ENCODE data around the gene SEZ6L2. TPM values are rescaled to one million over a fixed set of nuclear protein-coding genes. Genes with fewer than 3 reads are reported as not detected.

SEZ6L2 gene
- total RNA-seq, 2 experiments from 2014 or later: 0.11 to 0.13 TPM

DNA sequence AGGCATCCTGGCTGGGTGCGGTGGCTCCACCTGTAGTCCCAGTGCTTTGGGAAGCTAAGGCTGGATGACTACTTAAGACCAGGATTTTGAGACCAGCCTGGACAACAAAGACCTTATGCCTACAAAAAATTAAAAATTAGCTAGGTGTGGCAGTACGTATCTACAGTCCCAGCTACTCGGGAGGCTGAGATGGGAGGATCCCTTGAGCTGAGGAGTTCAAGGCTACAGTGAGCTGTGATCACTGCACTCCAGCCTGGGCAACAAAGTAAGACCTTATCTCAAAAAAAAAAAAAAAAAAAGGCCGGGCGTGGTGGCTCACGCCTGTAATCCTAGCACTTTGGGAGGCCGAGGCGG lies 73.0 kb downstream of the SEZ6L2 start:
- intact Hi-C loops (cut with micrococcal nuclease): no loop called here
- DNase-seq (no peak), ATAC-seq (no peak)
- Mint-ChIP-seq H3K27me3 (no peaks in the 10 kb centered on the region), H3K4me1 (ENCODE audit: low read depth) (peaks cover 67% of the 10 kb centered on the region), H3K27ac (peak overlapping the region; percentile 88), H3K36me3 (ENCODE audit: low read depth) (peaks cover 2% of the 10 kb centered on the region), H3K4me3 (peak overlapping the region; percentile 66), H3K9me3 (no peaks in the 10 kb centered on the region)
- POLR2A ChIA-PET: interaction anchor here (0.6 to 13.9 kb wide), 8 partner anchors 10 to 161 kb away, joined by 3 to 167 read pairs (median 6); partner anchors contain the start of genes KIF22, MAZ, PAGR1 and PRRT2
- TF ChIP-seq, protein P1, sequence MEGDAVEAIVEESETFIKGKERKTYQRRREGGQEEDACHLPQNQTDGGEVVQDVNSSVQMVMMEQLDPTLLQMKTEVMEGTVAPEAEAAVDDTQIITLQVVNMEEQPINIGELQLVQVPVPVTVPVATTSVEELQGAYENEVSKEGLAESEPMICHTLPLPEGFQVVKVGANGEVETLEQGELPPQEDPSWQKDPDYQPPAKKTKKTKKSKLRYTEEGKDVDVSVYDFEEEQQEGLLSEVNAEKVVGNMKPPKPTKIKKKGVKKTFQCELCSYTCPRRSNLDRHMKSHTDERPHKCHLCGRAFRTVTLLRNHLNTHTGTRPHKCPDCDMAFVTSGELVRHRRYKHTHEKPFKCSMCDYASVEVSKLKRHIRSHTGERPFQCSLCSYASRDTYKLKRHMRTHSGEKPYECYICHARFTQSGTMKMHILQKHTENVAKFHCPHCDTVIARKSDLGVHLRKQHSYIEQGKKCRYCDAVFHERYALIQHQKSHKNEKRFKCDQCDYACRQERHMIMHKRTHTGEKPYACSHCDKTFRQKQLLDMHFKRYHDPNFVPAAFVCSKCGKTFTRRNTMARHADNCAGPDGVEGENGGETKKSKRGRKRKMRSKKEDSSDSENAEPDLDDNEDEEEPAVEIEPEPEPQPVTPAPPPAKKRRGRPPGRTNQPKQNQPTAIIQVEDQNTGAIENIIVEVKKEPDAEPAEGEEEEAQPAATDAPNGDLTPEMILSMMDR (IDR thresholded peaks at IDR 0.05): no peak
- CTCF ChIA-PET: interaction anchor here (1.3 to 6.6 kb wide), 8 partner anchors 10 to 147 kb away, joined by 3 to 40 read pairs (median 8); partner anchors contain the start of genes PAGR1 and TAOK2

DNA sequence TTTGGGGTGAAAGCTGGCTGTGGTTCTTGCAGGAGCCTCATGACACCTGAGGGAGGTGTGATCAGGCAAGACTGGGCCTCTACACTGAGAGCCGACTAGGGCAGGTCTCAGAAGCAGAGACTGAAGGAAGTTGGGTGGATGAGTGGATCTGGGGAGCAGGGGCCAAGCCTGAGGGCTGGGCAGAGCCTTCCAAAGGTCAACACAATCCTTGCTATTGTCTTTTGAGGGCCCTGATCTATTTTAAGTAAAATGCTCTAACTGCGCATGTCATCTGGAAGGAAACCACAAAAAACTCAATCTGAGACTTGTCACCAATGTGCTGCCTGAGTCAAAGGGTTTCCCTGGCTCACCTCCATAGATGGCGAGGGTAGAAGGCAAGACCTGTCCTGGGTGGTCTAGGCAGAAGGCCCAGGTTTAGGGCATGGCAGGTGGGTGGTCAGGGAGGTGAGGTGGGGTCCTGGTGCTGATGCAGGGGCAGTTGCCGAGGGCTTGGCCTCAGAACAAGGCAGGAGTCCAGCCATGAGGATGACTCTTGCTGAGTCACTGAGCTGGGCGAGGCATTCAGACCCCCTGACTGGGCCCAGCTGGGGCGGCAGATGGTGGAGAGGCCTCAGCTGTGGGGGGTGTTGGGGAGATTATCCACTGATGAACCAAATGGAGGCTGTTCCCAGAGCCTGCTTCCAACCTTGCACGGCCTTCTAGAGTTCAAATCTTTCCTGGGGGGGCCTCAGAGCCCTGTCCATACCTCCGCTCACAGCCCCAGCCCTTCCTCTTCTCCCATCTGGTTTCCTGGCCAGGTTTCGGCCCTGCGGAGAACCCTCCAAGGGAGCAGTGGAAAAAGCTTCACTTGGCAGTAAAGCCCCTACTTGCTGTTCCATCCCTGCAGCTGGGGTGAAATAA lies 74.0 kb downstream of the SEZ6L2 start:
- ChIA-PET POLR2A (interaction anchor here (0.6 to 13.9 kb wide), 7 partner anchors 9 to 101 kb away, joined by 3 to 167 read pairs (median 7); partner anchors contain the start of genes KIF22, MAZ, PAGR1 and PRRT2), CTCF (interaction anchor here (1.3 to 6.6 kb wide), 7 partner anchors 9 to 148 kb away, joined by 3 to 40 read pairs (median 13); partner anchors contain the start of genes PAGR1 and TAOK2)
- ATAC-seq: peak; percentile 60
- peak; percentile 76 for DNase-seq
- peak overlapping the region; percentile 87 for H3K27ac Mint-ChIP-seq
- peak overlapping the region; percentile 22 for H3K4me3 Mint-ChIP-seq
- no peaks in the 10 kb centered on the region for H3K27me3 Mint-ChIP-seq
- H3K4me1 Mint-ChIP-seq (ENCODE audit: low read depth): peaks cover 75% of the 10 kb centered on the region
- TF ChIP-seq, protein P1 (IDR thresholded peaks at IDR 0.05): no peak
- intact Hi-C loops (cut with micrococcal nuclease): no loop called here
- H3K36me3 Mint-ChIP-seq (ENCODE audit: low read depth): peaks cover 2% of the 10 kb centered on the region
- H3K9me3 Mint-ChIP-seq: no peaks in the 10 kb centered on the region

DNA sequence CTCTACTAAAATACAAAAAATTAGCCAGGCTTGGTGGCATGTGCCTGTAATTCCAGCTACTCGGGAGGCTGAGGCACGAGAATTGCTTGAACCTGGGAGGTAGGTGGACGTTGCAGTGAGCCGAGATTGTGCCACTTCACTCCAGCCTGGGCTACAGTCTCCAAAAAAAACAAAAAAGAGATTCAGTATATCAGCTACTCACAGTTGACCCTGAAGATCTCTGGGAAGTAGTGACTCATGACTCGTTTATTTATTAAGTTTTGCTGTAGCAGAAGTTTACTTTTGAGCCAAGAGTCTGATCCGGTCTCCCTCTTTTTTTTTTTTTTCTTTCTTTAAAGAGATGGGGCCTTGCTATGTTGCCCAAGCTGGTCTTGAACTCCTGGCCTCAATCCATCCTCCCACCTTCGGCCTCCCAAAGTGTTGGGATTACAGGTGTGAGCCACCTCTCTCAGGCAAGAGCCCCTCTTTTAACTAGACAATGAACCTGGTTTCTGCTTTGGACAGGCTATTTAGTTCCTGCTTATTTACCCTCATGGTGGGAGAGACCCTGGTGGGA lies 74.7 kb downstream of the SEZ6L2 start:
- Mint-ChIP-seq H3K27me3 (no peaks in the 10 kb centered on the region), H3K27ac (peak overlapping the region; percentile 87), H3K9me3 (no peaks in the 10 kb centered on the region), H3K4me3 (no peak overlapping the region), H3K36me3 (ENCODE audit: low read depth) (peaks cover 6% of the 10 kb centered on the region), H3K4me1 (ENCODE audit: low read depth) (peaks cover 75% of the 10 kb centered on the region)
- TF ChIP-seq, protein P1 (IDR thresholded peaks at IDR 0.05): no peak
- DNase-seq: no peak
- intact Hi-C loops (cut with micrococcal nuclease): no loop called here
- ChIA-PET CTCF (interaction anchor here (0.7 to 6.6 kb wide), 6 partner anchors 8 to 149 kb away, joined by 3 to 40 read pairs (median 7); partner anchors contain the start of genes PAGR1 and TAOK2), POLR2A (interaction anchor here (0.7 to 13.9 kb wide), 6 partner anchors 8 to 102 kb away, joined by 3 to 167 read pairs (median 6); partner anchors contain the start of genes KIF22, MAZ, PAGR1 and PRRT2)
- ATAC-seq: no peak

DNA sequence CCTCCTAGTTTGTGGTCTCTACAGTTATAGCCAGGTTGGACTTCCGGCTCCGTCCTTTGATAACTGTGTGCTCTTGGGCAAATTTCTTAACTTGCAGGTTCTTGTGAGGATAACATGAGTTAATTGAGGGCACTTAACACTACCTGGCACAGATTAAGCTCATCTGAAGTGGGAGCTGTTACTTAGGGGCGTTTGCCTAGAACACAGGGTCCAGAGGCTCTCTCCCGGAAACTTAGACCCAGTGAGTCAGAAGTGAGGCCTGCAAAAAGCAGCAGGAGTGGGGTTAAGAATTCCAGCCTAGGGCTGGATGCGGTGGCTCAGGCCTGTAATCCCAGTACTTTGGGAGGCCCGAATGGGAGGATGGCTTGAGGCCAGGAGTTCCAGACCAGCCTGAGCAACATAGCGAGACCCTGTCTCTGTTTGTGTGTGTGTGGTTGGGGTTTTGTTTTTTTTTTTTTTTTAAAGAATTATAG lies 77.7 kb downstream of the SEZ6L2 start:
- Mint-ChIP-seq H3K36me3 (ENCODE audit: low read depth) (peaks cover 30% of the 10 kb centered on the region), H3K4me1 (ENCODE audit: low read depth) (peaks cover 76% of the 10 kb centered on the region), H3K9me3 (no peaks in the 10 kb centered on the region), H3K27me3 (no peaks in the 10 kb centered on the region), H3K27ac (peak overlapping the region; percentile 89), H3K4me3 (peak overlapping the region; percentile 79)
- POLR2A ChIA-PET: interaction anchor here (0.9 to 13.9 kb wide), 4 partner anchors 11 to 142 kb away, joined by 3 to 167 read pairs (median 6); partner anchors contain the start of genes KIF22, MAZ and PRRT2
- TF ChIP-seq, protein P1 (IDR thresholded peaks at IDR 0.05): no peak
- no peak for ATAC-seq
- CTCF ChIA-PET: interaction anchor here (1.2 to 8.1 kb wide), 4 partner anchors 14 to 130 kb away, joined by 3 to 95 read pairs (median 34); partner anchors contain the start of gene CDIPT
- intact Hi-C loops (cut with micrococcal nuclease): no loop called here
- no peak for DNase-seq

Other genes starting within 250 kb of the SEZ6L2 start
- 100 to 1,000 TPM; 110 to 119 TPM for gene SPN, start 236.3 kb downstream of the SEZ6L2 start, total RNA-seq
- 10 to 100 TPM in 1 of 2 experiments, 1 to 10 TPM in 1; 9.3 to 11.7 TPM for gene QPRT, start 220.4 kb downstream of the SEZ6L2 start, total RNA-seq
- gene C16orf54, start 153.6 kb downstream of the SEZ6L2 start, total RNA-seq: 10 to 100 TPM; 22.2 to 22.4 TPM
- gene ZG16, start 121.3 kb downstream of the SEZ6L2 start, total RNA-seq: not detected
- 100 to 1,000 TPM; 160 to 165 TPM for gene KIF22, start 108.8 kb downstream of the SEZ6L2 start, total RNA-seq
- 100 to 1,000 TPM; 380 to 382 TPM for gene MAZ, start 93.0 kb downstream of the SEZ6L2 start, total RNA-seq
- 1 to 10 TPM; 1.5 to 2.0 TPM for gene PRRT2, start 87.4 kb downstream of the SEZ6L2 start, total RNA-seq
- gene PAGR1, start 83.4 kb downstream of the SEZ6L2 start, total RNA-seq: 10 to 100 TPM; 26.8 to 29.0 TPM
- gene MVP, start 79.1 kb downstream of the SEZ6L2 start, total RNA-seq: 10 to 100 TPM; 32.5 to 33.2 TPM
- 10 to 100 TPM; 30.2 to 35.4 TPM for gene CDIPT, start 36.3 kb downstream of the SEZ6L2 start, total RNA-seq
- gene ASPHD1, start 938 bp upstream of the SEZ6L2 start, total RNA-seq: 1 to 10 TPM; 2.0 to 2.1 TPM
- gene KCTD13, start 26.7 kb upstream of the SEZ6L2 start, total RNA-seq: 10 to 100 TPM; 35.2 to 35.3 TPM
- 10 to 100 TPM; 31.9 to 34.9 TPM for gene TMEM219, start 62.5 kb upstream of the SEZ6L2 start, total RNA-seq
- 10 to 100 TPM; 25.0 to 25.9 TPM for gene TAOK2, start 74.3 kb upstream of the SEZ6L2 start, total RNA-seq
- gene HIRIP3, start 96.1 kb upstream of the SEZ6L2 start, total RNA-seq: 10 to 100 TPM; 35.2 to 36.4 TPM
- gene INO80E, start 96.7 kb upstream of the SEZ6L2 start, total RNA-seq: 10 to 100 TPM; 75.9 to 79.1 TPM
- gene DOC2A, start 111.5 kb upstream of the SEZ6L2 start, total RNA-seq: 1 to 10 TPM in 1 of 2 experiments, under 1 TPM in 1; 0.68 to 1.8 TPM
- not detected for gene C16orf92, start 123.6 kb upstream of the SEZ6L2 start, total RNA-seq
- gene TLCD3B, start 131.7 kb upstream of the SEZ6L2 start, total RNA-seq: 1 to 10 TPM; 3.5 to 3.6 TPM
- gene ALDOA, start 166.2 kb upstream of the SEZ6L2 start, total RNA-seq: 1,000 to 10,000 TPM; 3,042 to 3,081 TPM
- gene PPP4C, start 176.4 kb upstream of the SEZ6L2 start, total RNA-seq: 100 to 1,000 TPM; 116 to 121 TPM
- gene TBX6, start 192.4 kb upstream of the SEZ6L2 start, total RNA-seq: 1 to 10 TPM; 2.5 TPM
- 10 to 100 TPM; 17.7 to 19.5 TPM for gene YPEL3, start 196.7 kb upstream of the SEZ6L2 start, total RNA-seq
- gene GDPD3, start 214.0 kb upstream of the SEZ6L2 start, total RNA-seq: 1 to 10 TPM; 4.5 to 5.7 TPM
- gene MAPK3, start 223.7 kb upstream of the SEZ6L2 start, total RNA-seq: 10 to 100 TPM; 57.6 to 60.1 TPM